Ishikawa (cell line): ENCODE results near the gene PPP1R26.

ENCODE experiments used
- CEBPB ChIP-seq: IDR thresholded peaks from 2 replicates; pipeline ENCODE4 v1.6.1; 2012
- CREB1 ChIP-seq: IDR thresholded peaks from 2 replicates; pipeline ENCODE4 v1.6.1; 2012; ENCODE audit warnings: low read depth
- EGR1 ChIP-seq: IDR thresholded peaks from 2 replicates; pipeline ENCODE4 v1.6.1; 2012
- EP300 ChIP-seq: IDR thresholded peaks from 2 replicates; pipeline ENCODE4 v1.6.1; 2012; ENCODE audit warnings: borderline replicate concordance
- FOXM1 ChIP-seq: IDR thresholded peaks from 2 replicates; pipeline ENCODE4 v1.6.1; 2012; ENCODE audit warnings: low read depth, borderline replicate concordance
- NFIC ChIP-seq: IDR thresholded peaks from 2 replicates; pipeline ENCODE4 v1.6.1; 2012
- RAD21 ChIP-seq: IDR thresholded peaks from 2 replicates; pipeline ENCODE4 v1.6.1; 2012; ENCODE audit warnings: low read depth
- TAF1 ChIP-seq: IDR thresholded peaks from 2 replicates; pipeline ENCODE4 v1.6.1; 2012; ENCODE audit warnings: low read depth, mild to moderate bottlenecking
- TCF12 ChIP-seq: IDR thresholded peaks from 2 replicates; pipeline ENCODE4 v1.6.1; 2012; ENCODE audit warnings: low read depth
- TEAD4 ChIP-seq: IDR thresholded peaks from 2 replicates; pipeline ENCODE4 v1.6.1; 2012
- TF ChIP-seq, protein P1 (sequence below): IDR thresholded peaks from 2 replicates; pipeline ENCODE4 v1.6.1; 2012; ENCODE audit warnings: low read depth, mild to moderate bottlenecking
- TF ChIP-seq, protein P2 (sequence below): IDR thresholded peaks from 2 replicates; pipeline ENCODE4 v1.6.1; 2012
- TF ChIP-seq, protein P3 (sequence below): IDR thresholded peaks from 2 replicates; pipeline ENCODE4 v1.6.1; 2012

DNA sequence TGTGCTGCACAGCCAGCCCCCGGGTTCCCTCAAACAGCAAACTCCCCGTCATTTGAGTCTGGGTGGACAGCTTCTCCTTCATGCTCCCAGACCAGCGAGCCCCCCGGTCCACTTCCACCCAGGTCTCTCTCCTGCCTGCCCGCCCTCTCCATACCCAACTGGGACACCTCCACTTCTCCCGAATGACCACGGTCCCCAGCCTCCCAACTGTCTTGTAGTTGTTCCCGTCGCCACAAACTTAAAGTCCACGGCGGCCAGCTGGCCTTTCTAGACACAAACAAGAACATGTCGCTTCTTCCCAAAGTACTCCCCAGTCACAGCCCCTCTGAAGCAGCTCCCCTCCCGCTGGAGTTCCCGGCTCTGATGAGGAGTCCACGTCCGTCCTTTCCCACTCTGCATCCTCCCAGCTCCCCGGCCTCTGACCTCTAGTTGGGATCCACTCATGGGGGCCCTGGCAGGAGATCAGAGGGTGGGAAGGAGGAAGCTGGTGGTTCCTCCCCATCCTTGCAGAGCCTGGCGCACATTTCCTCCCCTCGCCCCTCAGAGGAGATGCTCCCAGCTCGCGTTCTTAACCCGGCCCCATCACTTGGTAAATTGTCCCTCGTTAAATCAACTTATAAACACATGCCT, 24.1 kb upstream of the PPP1R26 start:
- TF ChIP-seq RAD21, result no peak
- TF ChIP-seq, protein P1, sequence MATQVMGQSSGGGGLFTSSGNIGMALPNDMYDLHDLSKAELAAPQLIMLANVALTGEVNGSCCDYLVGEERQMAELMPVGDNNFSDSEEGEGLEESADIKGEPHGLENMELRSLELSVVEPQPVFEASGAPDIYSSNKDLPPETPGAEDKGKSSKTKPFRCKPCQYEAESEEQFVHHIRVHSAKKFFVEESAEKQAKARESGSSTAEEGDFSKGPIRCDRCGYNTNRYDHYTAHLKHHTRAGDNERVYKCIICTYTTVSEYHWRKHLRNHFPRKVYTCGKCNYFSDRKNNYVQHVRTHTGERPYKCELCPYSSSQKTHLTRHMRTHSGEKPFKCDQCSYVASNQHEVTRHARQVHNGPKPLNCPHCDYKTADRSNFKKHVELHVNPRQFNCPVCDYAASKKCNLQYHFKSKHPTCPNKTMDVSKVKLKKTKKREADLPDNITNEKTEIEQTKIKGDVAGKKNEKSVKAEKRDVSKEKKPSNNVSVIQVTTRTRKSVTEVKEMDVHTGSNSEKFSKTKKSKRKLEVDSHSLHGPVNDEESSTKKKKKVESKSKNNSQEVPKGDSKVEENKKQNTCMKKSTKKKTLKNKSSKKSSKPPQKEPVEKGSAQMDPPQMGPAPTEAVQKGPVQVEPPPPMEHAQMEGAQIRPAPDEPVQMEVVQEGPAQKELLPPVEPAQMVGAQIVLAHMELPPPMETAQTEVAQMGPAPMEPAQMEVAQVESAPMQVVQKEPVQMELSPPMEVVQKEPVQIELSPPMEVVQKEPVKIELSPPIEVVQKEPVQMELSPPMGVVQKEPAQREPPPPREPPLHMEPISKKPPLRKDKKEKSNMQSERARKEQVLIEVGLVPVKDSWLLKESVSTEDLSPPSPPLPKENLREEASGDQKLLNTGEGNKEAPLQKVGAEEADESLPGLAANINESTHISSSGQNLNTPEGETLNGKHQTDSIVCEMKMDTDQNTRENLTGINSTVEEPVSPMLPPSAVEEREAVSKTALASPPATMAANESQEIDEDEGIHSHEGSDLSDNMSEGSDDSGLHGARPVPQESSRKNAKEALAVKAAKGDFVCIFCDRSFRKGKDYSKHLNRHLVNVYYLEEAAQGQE, result no peak
- no peak for TF ChIP-seq CREB1
- no peak for TF ChIP-seq EP300
- TF ChIP-seq TAF1, result no peak
- no peak for TF ChIP-seq CEBPB
- TF ChIP-seq NFIC, result no peak
- no peak for TF ChIP-seq EGR1
- no peak for TF ChIP-seq TEAD4
- no peak for TF ChIP-seq TCF12
- TF ChIP-seq, protein P2, sequence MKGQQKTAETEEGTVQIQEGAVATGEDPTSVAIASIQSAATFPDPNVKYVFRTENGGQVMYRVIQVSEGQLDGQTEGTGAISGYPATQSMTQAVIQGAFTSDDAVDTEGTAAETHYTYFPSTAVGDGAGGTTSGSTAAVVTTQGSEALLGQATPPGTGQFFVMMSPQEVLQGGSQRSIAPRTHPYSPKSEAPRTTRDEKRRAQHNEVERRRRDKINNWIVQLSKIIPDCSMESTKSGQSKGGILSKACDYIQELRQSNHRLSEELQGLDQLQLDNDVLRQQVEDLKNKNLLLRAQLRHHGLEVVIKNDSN, result no peak
- TF ChIP-seq FOXM1, result no peak
- TF ChIP-seq, protein P3, sequence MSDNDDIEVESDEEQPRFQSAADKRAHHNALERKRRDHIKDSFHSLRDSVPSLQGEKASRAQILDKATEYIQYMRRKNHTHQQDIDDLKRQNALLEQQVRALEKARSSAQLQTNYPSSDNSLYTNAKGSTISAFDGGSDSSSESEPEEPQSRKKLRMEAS, result no peak
